ENCODE results near the gene PER3. TPM values are rescaled to one million over a fixed set of nuclear protein-coding genes. Genes with fewer than 3 reads are reported as not detected.

PER3 gene
- total and polyA plus RNA-seq, 2 donors (not counting 1 experiment from before 2014, with no cell fraction given), result 2.4 to 5.8 TPM

- H3K27ac ChIP-seq (ENCODE audit: low read length in 2 of 2), result no peak overlapping the region
- Mint-ChIP-seq H3K27ac (no peak overlapping the region), H3K9me3 (ENCODE audit: insufficient read depth) (peaks cover 5% of the 10 kb centered on the region), H3K4me3 (no peak overlapping the region), H3K27me3 (peaks cover 4% of the 10 kb centered on the region), H3K4me1 (no peaks in the 10 kb centered on the region)
- H3K36me3 ChIP-seq (replicated peaks in 1 of 2; ENCODE audit: control extremely low read depth in 1 of 2, control insufficient read depth in 1 of 2, extremely low read depth in 1 of 2, insufficient read depth in 2 of 2, low read length in 1 of 2), result peaks cover 0 to 11% of the 10 kb centered on the region in 2 experiments
- no peaks in the 10 kb centered on the region for H3K27me3 ChIP-seq (replicated peaks in 1 of 4; ENCODE audit: control extremely low read depth in 1 of 4, control insufficient read depth in 3 of 4, insufficient read depth in 4 of 4, low read length in 3 of 4)
- H3K4me2 ChIP-seq (replicated peaks; ENCODE audit: low read depth, low read length, poor library complexity, severe bottlenecking), result no peak overlapping the region
- H3K9ac ChIP-seq (ENCODE audit: low read length), result no peak overlapping the region
- TF ChIP-seq EZH2 (IDR thresholded peaks at IDR 0.05; ENCODE audit: borderline replicate concordance, insufficient read depth, low read depth, low read length, poor library complexity, severe bottlenecking) (no peak), CTCF (IDR thresholded peaks at IDR 0.05) (peak; percentile 72)
- no peak overlapping the region for H2AFZ ChIP-seq (ENCODE audit: insufficient read depth, low read depth, low read length, poor library complexity, severe bottlenecking)
- CTCF ChIA-PET, result interaction anchor here (0.7 to 1.6 kb wide), 14 partner anchors 9 to 539 kb away, joined by 3 to 12 read pairs (median 3); no protein-coding TSS in a partner anchor
- no peaks in the 10 kb centered on the region for H4K20me1 ChIP-seq (ENCODE audit: control insufficient read depth, insufficient read depth, low read length, poor library complexity, severe bottlenecking)
- no CpG with 5 or more reads among the region's 1 CpG for WGBS (ENCODE audit: insufficient coverage)
- H3K9me3 ChIP-seq (ENCODE audit: control extremely low read depth in 1 of 3, control insufficient read depth in 2 of 3, insufficient read depth in 1 of 3, low read length in 2 of 3), result peaks cover 0 to 4% (median 3%) of the 10 kb centered on the region in 3 donors
- H3K4me1 ChIP-seq (ENCODE audit: control insufficient read depth in 2 of 2, insufficient read depth in 2 of 2, low read length in 2 of 2), result no peaks in the 10 kb centered on the region
- POLR2A ChIA-PET, result interaction anchor here (0.7 kb wide), 1 partner anchor 194 kb away, joined by 6 read pairs; no protein-coding TSS in a partner anchor
- no peaks in the 10 kb centered on the region for H3K79me2 ChIP-seq (ENCODE audit: control insufficient read depth, insufficient read depth, low read length)
- intact Hi-C loops (cut with micrococcal nuclease), result loop anchor here (1.0 kb wide), 1 partner anchor 94 kb away; no protein-coding TSS in a partner anchor
- DNase-seq, result peak; percentile 39
- H3K4me3 ChIP-seq (ENCODE audit: control extremely low read depth in 1 of 5, extremely low read depth in 1 of 5, insufficient read depth in 1 of 5, low read depth in 2 of 5, low read length in 4 of 5), result no peak overlapping the region
- no peak for ATAC-seq (ENCODE audit: low read depth)
Observed at GRCh38 chr1:7808253-7808844, 24.3 kb downstream of the PER3 start.

GRCh38 chr1:7809742-7810141, 25.7 kb downstream of the PER3 start:
- intact Hi-C loops (cut with micrococcal nuclease), result no loop called here
- peaks cover 13% of the 10 kb centered on the region for H3K9me3 Mint-ChIP-seq (ENCODE audit: insufficient read depth)
- no peak overlapping the region for H3K4me3 Mint-ChIP-seq
- ChIA-PET POLR2A (no interaction called here), CTCF (interaction anchor here (0.6 kb wide), 1 partner anchor 36 kb away, joined by 3 read pairs; no protein-coding TSS in a partner anchor)
- H3K27me3 Mint-ChIP-seq, result peaks cover 4% of the 10 kb centered on the region
- Histone ChIP-seq H3K4me2 (replicated peaks; ENCODE audit: low read depth, low read length, poor library complexity, severe bottlenecking) (no peak overlapping the region), H3K79me2 (ENCODE audit: control insufficient read depth, insufficient read depth, low read length) (no peaks in the 10 kb centered on the region), H3K4me1 (ENCODE audit: control insufficient read depth in 2 of 2, insufficient read depth in 2 of 2, low read length in 2 of 2) (no peaks in the 10 kb centered on the region), H3K36me3 (replicated peaks in 1 of 2; ENCODE audit: control extremely low read depth in 1 of 2, control insufficient read depth in 1 of 2, extremely low read depth in 1 of 2, insufficient read depth in 2 of 2, low read length in 1 of 2) (peaks cover 0 to 13% of the 10 kb centered on the region in 2 experiments), H3K27ac (ENCODE audit: low read length in 2 of 2) (no peak overlapping the region), H3K9me3 (ENCODE audit: control extremely low read depth in 1 of 3, control insufficient read depth in 2 of 3, insufficient read depth in 1 of 3, low read length in 2 of 3) (peaks cover 3 to 13% (median 7%) of the 10 kb centered on the region in 3 donors), H3K27me3 (replicated peaks in 1 of 4; ENCODE audit: control extremely low read depth in 1 of 4, control insufficient read depth in 3 of 4, insufficient read depth in 4 of 4, low read length in 3 of 4) (no peaks in the 10 kb centered on the region), H2AFZ (ENCODE audit: insufficient read depth, low read depth, low read length, poor library complexity, severe bottlenecking) (no peak overlapping the region), H3K9ac (ENCODE audit: low read length) (no peak overlapping the region), H4K20me1 (ENCODE audit: control insufficient read depth, insufficient read depth, low read length, poor library complexity, severe bottlenecking) (no peaks in the 10 kb centered on the region), H3K4me3 (ENCODE audit: control extremely low read depth in 1 of 5, extremely low read depth in 1 of 5, insufficient read depth in 1 of 5, low read depth in 2 of 5, low read length in 4 of 5) (no peak overlapping the region)
- TF ChIP-seq CTCF (IDR thresholded peaks at IDR 0.05), result no peak
- TF ChIP-seq EZH2 (IDR thresholded peaks at IDR 0.05; ENCODE audit: borderline replicate concordance, insufficient read depth, low read depth, low read length, poor library complexity, severe bottlenecking), result no peak
- ATAC-seq (ENCODE audit: low read depth) (no peak), DNase-seq (no peak)
- WGBS (ENCODE audit: insufficient coverage), result 97% methylated on average over 11 of the region's 13 CpGs
- H3K27ac Mint-ChIP-seq, result no peak overlapping the region
- H3K4me1 Mint-ChIP-seq, result no peaks in the 10 kb centered on the region
